Measurements from ENCODE around the gene DYNC2LI1.

The DYNC2LI1 gene

GRCh38 chr2:43823751-43824150 lies 49.9 kb downstream of the DYNC2LI1 start:
- no peaks in the 10 kb centered on the region for H3K4me1 Mint-ChIP-seq

GRCh38 chr2:43824512-43824911 lies 50.7 kb downstream of the DYNC2LI1 start:
- Mint-ChIP-seq H3K9me3 (no peaks in the 10 kb centered on the region), H3K27ac (no peak overlapping the region), H3K4me1 (no peaks in the 10 kb centered on the region), H3K4me3 (no peak overlapping the region), H3K27me3 (peaks cover 44% of the 10 kb centered on the region)
- DNase-seq, result no peak
- ATAC-seq, result no peak

More at GRCh38 chr2:43823751-43824150, 49.9 kb downstream of the DYNC2LI1 start:
- Mint-ChIP-seq H3K27ac (no peak overlapping the region), H3K27me3 (peaks cover 39% of the 10 kb centered on the region), H3K9me3 (no peaks in the 10 kb centered on the region), H3K4me3 (no peak overlapping the region)
- DNase-seq (no peak), ATAC-seq (no peak)

- no peak for ATAC-seq
- Mint-ChIP-seq H3K9me3 (no peaks in the 10 kb centered on the region), H3K4me1 (no peaks in the 10 kb centered on the region), H3K4me3 (no peak overlapping the region), H3K27me3 (peaks cover 49% of the 10 kb centered on the region), H3K27ac (no peak overlapping the region)
- no peak for DNase-seq
Observed at GRCh38 chr2:43824951-43825493, 51.2 kb downstream of the DYNC2LI1 start.

DNA sequence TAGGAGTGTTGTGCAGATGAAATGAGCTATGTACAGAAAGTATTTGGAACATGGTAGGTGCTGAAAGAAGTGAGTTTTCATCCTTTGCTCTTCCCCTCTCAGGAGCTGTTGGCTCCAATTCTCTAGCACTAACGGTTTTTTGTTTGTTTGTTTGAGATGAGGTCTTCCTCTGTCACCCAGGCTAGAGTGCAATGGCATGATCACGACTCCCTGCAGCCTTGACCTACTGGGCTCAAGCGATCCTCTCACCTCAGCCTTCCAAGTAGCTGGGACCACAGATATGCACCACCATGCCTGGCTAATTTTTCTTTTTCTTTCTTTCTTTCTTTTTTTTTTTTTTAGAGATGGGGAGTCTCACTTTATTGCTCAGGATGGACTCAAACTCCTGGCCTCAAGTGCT lies 52.0 kb downstream of the DYNC2LI1 start:
- Mint-ChIP-seq H3K9me3 (no peaks in the 10 kb centered on the region), H3K4me1 (no peaks in the 10 kb centered on the region), H3K4me3 (no peak overlapping the region), H3K27me3 (peaks cover 53% of the 10 kb centered on the region), H3K27ac (no peak overlapping the region)
- ATAC-seq (no peak), DNase-seq (no peak)

- peaks cover 5% of the 10 kb centered on the region for H3K4me1 Mint-ChIP-seq
- H3K27ac Mint-ChIP-seq, result peak overlapping the region in 1 of 2 donors; percentile 9
- no peaks in the 10 kb centered on the region for H3K9me3 Mint-ChIP-seq
- DNase-seq (no peak), ATAC-seq (no peak)
- H3K27me3 Mint-ChIP-seq, result peaks cover 53% of the 10 kb centered on the region
- H3K4me3 Mint-ChIP-seq, result no peak overlapping the region
Observed at GRCh38 chr2:43826305-43827250, 52.7 kb downstream of the DYNC2LI1 start.

DNA sequence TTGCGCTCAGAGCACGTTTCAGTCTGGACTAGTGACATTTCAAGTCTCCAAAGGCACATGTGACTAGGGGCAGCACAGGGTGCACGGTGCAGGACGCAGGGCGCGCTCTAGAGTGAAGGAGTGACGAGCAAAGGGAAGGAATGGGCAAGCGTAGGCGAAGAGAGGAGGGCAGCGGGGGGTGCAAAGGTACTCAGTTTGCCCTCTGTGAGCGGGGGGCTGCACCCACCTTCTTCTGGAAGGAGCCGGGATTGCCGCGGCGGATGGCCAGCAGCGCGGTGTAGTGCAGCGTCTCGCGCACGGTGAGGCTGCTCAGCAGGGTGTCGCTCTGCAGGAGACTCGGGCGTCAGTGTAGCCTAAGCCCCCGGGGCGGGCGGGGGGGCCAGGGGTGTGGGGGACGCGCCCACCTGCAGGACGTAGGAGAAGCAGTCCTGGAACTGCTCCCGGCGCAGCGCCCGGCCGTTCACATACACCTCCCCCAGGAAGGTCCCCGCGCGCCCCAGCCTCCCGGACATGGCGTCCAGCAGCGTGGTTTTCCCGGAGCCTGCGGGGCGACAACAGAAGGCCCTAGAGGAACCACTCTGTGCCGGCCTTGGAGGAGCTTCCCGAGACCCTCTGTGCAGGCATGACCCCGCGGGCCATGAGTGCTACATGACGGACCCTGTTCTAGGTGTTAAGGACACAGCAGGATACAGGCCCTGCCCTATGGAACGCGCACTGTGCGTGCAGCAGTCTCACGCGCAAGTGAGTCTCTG lies 57.9 kb downstream of the DYNC2LI1 start:
- ATAC-seq (peak; percentile 46), DNase-seq (no peak)
- H3K9me3 Mint-ChIP-seq, result no peaks in the 10 kb centered on the region
- H3K4me1 Mint-ChIP-seq, result peaks cover 7% of the 10 kb centered on the region
- peak overlapping the region; percentile 14 to 57 for H3K4me3 Mint-ChIP-seq
- no peak overlapping the region for H3K27ac Mint-ChIP-seq
- peaks cover 43% of the 10 kb centered on the region for H3K27me3 Mint-ChIP-seq

DNA sequence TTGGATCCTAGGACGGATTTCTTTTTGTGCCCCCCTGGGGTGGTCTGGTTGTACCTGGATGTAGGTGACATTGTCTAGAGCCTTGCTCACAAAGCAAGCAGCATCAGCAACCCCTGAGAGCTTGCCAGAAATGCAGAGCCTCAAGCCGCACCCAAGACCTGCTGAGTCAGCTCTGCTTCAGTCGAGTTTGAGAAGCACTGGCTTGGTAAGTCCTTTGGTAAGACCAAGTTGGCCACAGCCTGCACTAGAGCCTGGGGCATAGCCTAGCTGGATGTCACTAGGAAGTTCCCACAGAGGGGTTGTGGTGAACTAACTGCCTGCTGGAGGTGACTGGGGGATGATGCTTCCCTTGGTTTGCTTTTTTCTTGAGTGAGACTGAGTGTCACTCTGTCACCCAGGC lies 58.6 kb downstream of the DYNC2LI1 start:
- peaks cover 42% of the 10 kb centered on the region for H3K27me3 Mint-ChIP-seq
- ATAC-seq (no peak), DNase-seq (no peak)
- no peak overlapping the region for H3K4me3 Mint-ChIP-seq
- no peak overlapping the region for H3K27ac Mint-ChIP-seq
- peaks cover 7% of the 10 kb centered on the region for H3K4me1 Mint-ChIP-seq
- H3K9me3 Mint-ChIP-seq, result no peaks in the 10 kb centered on the region

DNA sequence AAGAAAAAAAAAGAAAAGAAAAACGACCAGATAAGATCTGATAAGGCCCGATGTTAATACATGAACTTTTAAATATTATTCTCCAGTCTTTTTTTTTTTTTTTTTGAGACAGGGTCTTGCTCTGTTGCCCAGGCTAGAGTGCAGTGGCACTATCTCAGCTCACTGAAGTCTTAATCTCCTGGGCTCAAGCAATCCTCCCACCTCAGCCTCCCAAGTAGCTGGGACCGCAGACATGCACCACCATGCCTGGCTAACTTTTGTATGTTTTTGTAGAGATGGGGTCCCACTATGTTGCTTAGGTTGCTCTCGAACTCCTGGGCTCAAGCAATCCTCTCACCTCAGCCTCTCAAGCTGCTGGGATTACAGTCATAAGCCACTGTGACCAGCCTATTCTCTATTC lies 63.2 kb downstream of the DYNC2LI1 start:
- Mint-ChIP-seq H3K27ac (no peak overlapping the region), H3K9me3 (no peaks in the 10 kb centered on the region), H3K4me3 (no peak overlapping the region), H3K4me1 (no peaks in the 10 kb centered on the region), H3K27me3 (peaks cover 12% of the 10 kb centered on the region)
- DNase-seq (no peak), ATAC-seq (no peak)

DNA sequence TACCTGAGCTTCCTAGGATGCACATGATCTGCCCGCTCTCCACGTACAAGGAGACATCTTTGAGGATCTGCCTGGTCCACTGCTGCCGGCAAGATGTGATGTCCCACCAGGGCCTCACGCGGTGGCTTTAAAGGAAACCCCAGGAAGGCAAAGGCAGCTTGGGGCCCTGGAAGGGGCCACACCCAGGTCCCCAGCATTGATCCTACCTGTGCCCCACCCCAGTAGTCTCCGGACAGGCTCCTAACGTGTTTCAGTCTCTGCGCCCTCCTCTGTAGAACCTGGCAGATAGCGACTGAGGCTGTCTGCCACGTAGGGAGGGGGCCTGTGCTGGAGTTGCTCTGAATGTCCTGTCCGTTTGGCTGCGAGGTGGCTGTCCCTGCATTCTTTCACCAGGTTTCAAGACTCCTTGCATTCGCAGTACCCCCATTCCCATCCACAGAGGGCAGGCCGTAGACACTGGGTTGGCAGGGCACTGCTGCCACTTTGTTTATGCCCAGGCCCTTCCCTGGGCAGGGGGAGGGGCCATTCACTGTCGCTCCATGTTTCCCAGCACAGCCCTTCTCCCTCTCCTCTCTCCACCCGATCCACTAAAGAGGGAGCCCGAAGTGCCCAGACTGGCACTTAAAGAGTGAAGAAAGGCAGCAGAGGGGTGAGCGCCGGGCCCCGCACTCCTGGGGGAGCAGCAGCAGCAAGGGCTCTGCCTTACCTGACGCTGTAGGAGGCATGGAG lies 64.2 kb downstream of the DYNC2LI1 start:
- H3K4me1 Mint-ChIP-seq, result no peaks in the 10 kb centered on the region
- no peak for DNase-seq
- H3K4me3 Mint-ChIP-seq, result no peak overlapping the region
- peak overlapping the region in 1 of 2 donors; percentile 36 for H3K27ac Mint-ChIP-seq
- H3K9me3 Mint-ChIP-seq, result no peaks in the 10 kb centered on the region
- peaks cover 8% of the 10 kb centered on the region for H3K27me3 Mint-ChIP-seq
- no peak for ATAC-seq

DNA sequence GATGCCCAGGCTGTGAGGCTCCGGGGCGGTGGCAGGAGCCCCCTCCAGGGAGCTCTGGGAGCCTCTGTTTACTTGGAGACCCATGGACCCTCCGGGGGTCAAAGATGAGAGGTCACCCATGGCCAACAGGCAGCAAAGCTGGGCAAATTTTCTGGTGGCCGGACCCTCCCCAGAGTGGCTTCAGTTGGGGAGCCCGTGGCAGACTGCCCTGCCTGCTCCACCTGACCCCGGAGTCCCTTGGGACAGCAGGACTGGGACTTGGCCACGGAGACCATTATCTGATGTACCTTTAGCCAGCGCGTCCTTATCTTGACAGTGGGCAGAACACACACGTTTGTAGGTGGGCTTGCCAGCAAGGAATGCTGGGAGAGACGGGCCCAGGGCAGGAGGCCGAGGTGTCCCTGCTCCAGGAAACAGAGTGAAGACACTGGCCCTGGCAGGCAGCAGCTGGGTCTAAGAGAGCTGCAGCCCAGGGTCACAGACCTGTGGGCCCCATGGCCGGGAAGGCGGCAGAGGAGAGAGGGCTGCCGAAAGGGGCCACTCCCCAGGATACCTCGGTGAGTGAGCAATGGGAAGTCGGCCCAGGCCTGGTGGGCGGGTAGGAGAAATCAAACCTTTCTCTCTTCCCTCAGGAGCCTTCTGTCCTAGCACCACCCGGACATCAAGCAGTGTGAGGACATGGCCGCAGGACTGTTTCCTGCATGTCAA lies 64.9 kb downstream of the DYNC2LI1 start, which contains the start of the genes ABCG5 and ABCG8:
ABCG5 (minus strand) TSS at position 280 of the 708 bp plus-strand sequence; CDS start at position 120, 160 bp downstream.
ABCG8 (plus strand) TSS at position 412 of the 708 bp plus-strand sequence; CDS start at position 495, 83 bp downstream.
- no peak within 1 kb of the TSS for H3K4me3 Mint-ChIP-seq
- no peaks in the 10 kb centered on the region for H3K9me3 Mint-ChIP-seq
- ATAC-seq (peak; percentile 26), DNase-seq (no peak)
- no peaks in the 10 kb centered on the region for H3K4me1 Mint-ChIP-seq
- H3K27ac Mint-ChIP-seq, result peak within 1 kb of the TSS in 1 of 2 donors; percentile 45
- peaks cover 7% of the 10 kb centered on the region for H3K27me3 Mint-ChIP-seq

DNA sequence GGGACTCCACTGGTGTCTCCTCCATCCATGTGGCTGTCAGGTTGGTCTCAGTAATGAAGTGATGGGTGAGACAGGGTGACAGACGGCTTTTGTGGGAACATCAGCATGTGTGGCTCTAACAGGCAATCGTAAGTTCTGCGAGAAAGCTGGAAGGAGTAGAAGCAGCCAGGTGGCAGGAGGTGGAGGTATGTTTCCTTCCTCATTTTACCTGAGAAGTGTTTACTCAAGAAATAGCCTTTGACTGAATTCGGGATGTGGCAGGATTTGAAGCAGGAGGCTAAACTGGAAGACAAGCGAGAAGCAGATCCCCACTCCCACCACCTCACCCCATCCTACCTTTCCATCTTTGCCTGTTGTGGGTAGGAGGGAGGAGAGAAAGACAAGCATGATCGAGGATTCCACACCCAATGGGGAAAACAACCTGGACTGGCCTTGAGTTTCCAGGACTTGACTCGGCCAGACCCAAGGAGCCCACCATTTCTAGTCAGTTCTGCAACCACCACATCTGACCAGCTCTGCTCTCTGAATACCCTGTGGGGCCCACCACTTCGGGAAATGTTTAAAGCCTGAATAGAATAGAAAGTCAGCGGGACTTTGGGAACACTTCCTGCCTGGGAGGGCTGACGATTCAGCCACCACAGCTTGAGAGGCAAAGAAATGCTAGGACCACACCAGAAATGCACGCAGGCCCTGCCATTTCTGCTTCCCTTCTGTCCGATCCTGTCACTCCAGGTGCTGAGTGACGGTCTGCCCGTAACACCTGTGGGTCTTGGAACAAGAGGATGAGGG lies 66.1 kb downstream of the DYNC2LI1 start:
- ATAC-seq, result no peak
- peak overlapping the region in 1 of 2 donors; percentile 45 for H3K27ac Mint-ChIP-seq
- no peaks in the 10 kb centered on the region for H3K9me3 Mint-ChIP-seq
- H3K4me1 Mint-ChIP-seq, result no peaks in the 10 kb centered on the region
- no peak for DNase-seq
- H3K4me3 Mint-ChIP-seq, result no peak overlapping the region
- H3K27me3 Mint-ChIP-seq, result peaks cover 7% of the 10 kb centered on the region

- ATAC-seq, result no peak
- DNase-seq, result no peak
- Mint-ChIP-seq H3K27ac (no peak overlapping the region), H3K4me1 (no peaks in the 10 kb centered on the region), H3K27me3 (peaks cover 7% of the 10 kb centered on the region), H3K9me3 (no peaks in the 10 kb centered on the region), H3K4me3 (no peak overlapping the region)
Observed at GRCh38 chr2:43840965-43841364, 67.1 kb downstream of the DYNC2LI1 start.

DNA sequence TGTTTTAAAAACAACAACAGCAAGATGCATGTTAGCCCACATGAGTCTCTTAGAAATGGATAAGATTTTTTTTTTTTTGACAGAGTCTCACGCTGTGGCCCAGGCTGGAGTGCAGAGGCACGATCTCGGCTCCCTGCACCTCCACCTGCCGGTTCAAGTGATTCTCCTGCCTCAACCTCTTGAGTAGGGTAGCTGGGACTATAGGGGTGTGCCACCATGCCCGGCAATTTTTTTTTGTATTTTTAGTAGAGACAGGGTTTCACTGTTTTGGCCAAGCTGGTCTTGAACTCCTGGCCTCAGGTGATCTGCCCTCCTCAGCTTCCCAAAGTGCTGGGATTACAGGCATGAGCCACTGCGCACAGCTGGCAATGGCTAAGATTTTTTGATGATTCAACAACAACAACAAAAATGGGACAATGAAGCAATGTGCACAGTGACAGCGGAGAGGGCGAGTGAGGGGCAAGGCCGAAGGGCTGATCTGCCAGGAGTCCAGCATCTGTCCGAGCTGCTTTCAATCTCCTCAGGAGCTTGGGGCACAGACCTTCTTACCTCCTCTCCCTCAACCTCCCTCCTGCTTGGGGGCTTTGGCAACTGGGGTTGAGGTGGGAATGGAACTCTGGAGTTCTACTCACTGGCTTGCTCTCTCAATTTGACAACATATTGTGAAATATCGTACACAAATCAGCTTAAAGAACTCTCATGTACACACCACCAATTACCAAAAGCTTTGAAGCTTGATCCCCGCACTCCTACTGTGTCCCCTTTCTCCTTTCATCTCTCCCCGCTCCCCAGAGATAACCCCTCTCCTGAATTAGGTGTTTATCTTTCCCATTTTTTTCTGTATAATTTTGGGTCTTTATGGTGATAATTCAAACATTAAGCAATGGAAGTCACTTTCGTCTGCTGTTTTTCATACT lies 68.4 kb downstream of the DYNC2LI1 start:
- Mint-ChIP-seq H3K9me3 (no peaks in the 10 kb centered on the region), H3K27me3 (peaks cover 7% of the 10 kb centered on the region), H3K4me1 (no peaks in the 10 kb centered on the region), H3K4me3 (no peak overlapping the region), H3K27ac (no peak overlapping the region)
- DNase-seq, result no peak
- ATAC-seq, result no peak

All from stimulated activated naive CD8-positive, alpha-beta T cell treated with anti-CD3 and anti-CD28 coated beads, Interleukin-15, amount 100 ng/mL, for 72 hours (primary cell).